Liver (tissue), 9 donors: ENCODE measurements around the gene PARP9. TPM values are rescaled to one million over a fixed set of nuclear protein-coding genes. Genes with fewer than 3 reads are reported as not detected.
"Not testable (repeated sequence)": the region's sequence is repeated elsewhere in the genome, so short reads cannot be mapped to it uniquely, and the experiment has no call there.

Experiments used
- DNase-seq: peaks from one replicate; pipeline ENCODE4 v3.0.0-alpha.2; 2017; ENCODE audit warnings: low spot score
- H3K27ac ChIP-seq, 2 donors: one replicate each; pipeline ENCODE4 v1.7.0; 2013; ENCODE audit warnings: inconsistent platforms in 2 of 2, low read length in 2 of 2, control low read depth in 1 of 2, low read depth in 1 of 2, mild to moderate bottlenecking in 1 of 2
- H3K27me3 ChIP-seq, 4 donors: one replicate each; pipeline versions ENCODE4 v1.6.1 to v1.7.0; 2013; ENCODE audit warnings: low read length in 3 of 4, inconsistent platforms in 1 of 4, mild to moderate bottlenecking in 1 of 4, moderate library complexity in 1 of 4; ENCODE audit not compliant: control insufficient read depth in 4 of 4, insufficient read depth in 4 of 4
- H3K36me3 ChIP-seq, 4 donors: one replicate each; pipeline versions ENCODE4 v1.6.1 to v1.7.0; 2013; ENCODE audit warnings: low read length in 3 of 4, mild to moderate bottlenecking in 3 of 4, low read depth in 1 of 4, moderate library complexity in 1 of 4; ENCODE audit not compliant: control insufficient read depth in 4 of 4, insufficient read depth in 3 of 4
- H3K4me1 ChIP-seq, 4 donors: one replicate each; pipeline versions ENCODE4 v1.6.1 to v1.7.0; 2013; ENCODE audit warnings: low read length in 3 of 4, mild to moderate bottlenecking in 3 of 4, moderate library complexity in 1 of 4; ENCODE audit not compliant: control insufficient read depth in 4 of 4, insufficient read depth in 4 of 4
- H3K4me3 ChIP-seq, 3 donors: one replicate each; pipeline versions ENCODE4 v1.6.1 to v1.7.0; 2013; ENCODE audit warnings: low read length in 3 of 3, control low read depth in 1 of 3, low read depth in 1 of 3, mild to moderate bottlenecking in 1 of 3
- H3K9ac ChIP-seq, 2 donors: one replicate each; pipeline ENCODE4 v1.7.0; 2013; ENCODE audit warnings: low read length in 2 of 2, mild to moderate bottlenecking in 2 of 2, moderate library complexity in 2 of 2, control low read depth in 1 of 2, low read depth in 1 of 2
- H3K9me3 ChIP-seq, 4 donors: one replicate each; pipeline versions ENCODE4 v1.6.1 to v1.7.0; 2013; ENCODE audit warnings: low read length in 3 of 4; ENCODE audit not compliant: control insufficient read depth in 4 of 4
- ATF3 ChIP-seq: IDR thresholded peaks from 2 replicates; pipeline ENCODE4 v1.6.1; 2016; ENCODE audit warnings: antibody characterized with exemption
- CTCF ChIP-seq: fragments of 150-350 bp; IDR thresholded peaks from 2 replicates; pipeline ENCODE4 v1.5.1; 2017; ENCODE audit warnings: improper control_type of control experiment, low read depth, low read length; ENCODE audit not compliant: missing input control
- FOXA1 ChIP-seq: IDR thresholded peaks from 2 replicates; pipeline ENCODE4 v1.6.1; 2016; ENCODE audit warnings: antibody characterized with exemption
- FOXA2 ChIP-seq: IDR thresholded peaks from 2 replicates; pipeline ENCODE4 v1.6.1; 2016; ENCODE audit warnings: antibody characterized with exemption
- GABPA ChIP-seq, 2 donors: IDR thresholded peaks in 1 of 2; conservative IDR thresholded peaks in 1 of 2; 2 replicates each; pipeline ENCODE4 v1.6.1; 2016; ENCODE audit warnings: antibody characterized with exemption in 2 of 2, mild to moderate bottlenecking in 1 of 2, moderate library complexity in 1 of 2
- HNF4G ChIP-seq: IDR thresholded peaks from 2 replicates; pipeline ENCODE4 v1.6.1; 2016; ENCODE audit warnings: antibody characterized with exemption
- JUND ChIP-seq, 2 donors: IDR thresholded peaks; 2 replicates each; pipeline ENCODE4 v1.6.1; 2016; ENCODE audit warnings: antibody characterized with exemption in 2 of 2
- RAD21 ChIP-seq, 2 donors: IDR thresholded peaks; 2 replicates each; pipeline ENCODE4 v1.6.1; 2016; ENCODE audit warnings: antibody characterized with exemption in 2 of 2, mild to moderate bottlenecking in 2 of 2
- RXRA ChIP-seq, 2 donors: IDR thresholded peaks; 2 replicates each; pipeline ENCODE4 v1.6.1; 2017 to 2018; ENCODE audit warnings: antibody characterized with exemption in 2 of 2, mild to moderate bottlenecking in 1 of 2
- TAF1 ChIP-seq: conservative IDR thresholded peaks from 2 replicates; pipeline ENCODE4 v1.6.1; 2016; ENCODE audit warnings: antibody characterized with exemption, mild to moderate bottlenecking
- YY1 ChIP-seq: IDR thresholded peaks from 2 replicates; pipeline ENCODE4 v1.6.1; 2016; ENCODE audit warnings: antibody characterized with exemption, mild to moderate bottlenecking
- ZBTB33 ChIP-seq: IDR thresholded peaks from 2 replicates; pipeline ENCODE4 v1.6.1; 2016; ENCODE audit warnings: antibody characterized with exemption
- WGBS: extraction: QIAGEN DNeasy Blood & Tissue Kit; methylation state at CpG from one replicate; pipeline ENCODE4 v1.1.7; 2013; 5-methylcytosine and 5-hydroxymethylcytosine counted together
- polyA plus RNA-seq, 2 donors: library from polyadenylated mRNA; stranded (reverse) in 1 of 2; unstranded in 1 of 2; fragments of 200-250 nt in 1 of 2; fragments of >200 nt in 1 of 2; fragmentation: Nextera tagmentation in 1 of 2; extraction: Ambion mirVana in 1 of 2; gene quantifications; one replicate each; pipeline versions ENCODE4 v1.2.1 to v1.2.3, GENCODE V29; 2013 to 2015
- total RNA-seq, 2 donors: library from RNA; depleted of rRNA; stranded (reverse); fragments of >200 nt; gene quantifications; one replicate each; pipeline ENCODE4 v1.2.3, GENCODE V29; 2014
- donor health status: healthy.
- donor health status: healthy.
- donor health status: healthy.
- donor health status: healthy.
- donor health status: healthy.

The PARP9 gene
- total and polyA plus RNA-seq, 4 donors = 34.8 to 74.0 (median 48.9) TPM

GRCh38 chr3:122502941-122503340 lies 61.2 kb downstream of the PARP9 start:
- Histone ChIP-seq H3K27ac (no peak overlapping the region), H3K9me3 (no peaks in the 10 kb centered on the region), H3K4me3 (no peak overlapping the region), H3K9ac (no peak overlapping the region), H3K27me3 (no peaks in the 10 kb centered on the region), H3K36me3 (no peaks in the 10 kb centered on the region), H3K4me1 (peaks cover 0 to 5% (median 1%) of the 10 kb centered on the region in 4 donors)
- 84% methylated on average over 2 of the region's 2 CpGs for WGBS
- TF ChIP-seq YY1 (no peak), CTCF (no peak), GABPA (IDR thresholded peaks at IDR 0.05 in 1 of 2, conservative IDR thresholded peaks at IDR 0.05 in 1 of 2) (no peak), FOXA2 (no peak), JUND (IDR thresholded peaks at IDR 0.05) (no peak), RXRA (IDR thresholded peaks at IDR 0.05) (no peak)
- no peak for DNase-seq

GRCh38 chr3:122502139-122502538 lies 62.0 kb downstream of the PARP9 start:
- no peak for DNase-seq
- H3K9ac ChIP-seq = no peak overlapping the region
- H3K4me1 ChIP-seq = peaks cover 0 to 5% (median 1%) of the 10 kb centered on the region in 4 donors
- no peaks in the 10 kb centered on the region for H3K27me3 ChIP-seq
- no peak overlapping the region for H3K27ac ChIP-seq
- no peaks in the 10 kb centered on the region for H3K9me3 ChIP-seq
- TF ChIP-seq ATF3 (no peak), JUND (IDR thresholded peaks at IDR 0.05) (no peak), YY1 (no peak), RAD21 (IDR thresholded peaks at IDR 0.05) (no peak), CTCF (no peak), FOXA1 (no peak), TAF1 (no peak), HNF4G (no peak), ZBTB33 (no peak)
- WGBS = 73% methylated on average over 2 of the region's 2 CpGs
- no peak overlapping the region for H3K4me3 ChIP-seq
- H3K36me3 ChIP-seq = no peaks in the 10 kb centered on the region

- WGBS = 92% methylated on average over 6 of the region's 6 CpGs
- not testable (repeated sequence) for H3K4me1 ChIP-seq
Observed at GRCh38 chr3:122500964-122501363, 63.1 kb downstream of the PARP9 start.

More at GRCh38 chr3:122500964-122501363, 63.1 kb downstream of the PARP9 start:
- H3K9me3 ChIP-seq, H3K27me3 ChIP-seq, DNase-seq, H3K4me3 ChIP-seq, H3K27ac ChIP-seq, H3K9ac ChIP-seq, H3K36me3 ChIP-seq: not testable (repeated sequence)
